NCI-H510A (cell line): ENCODE data around the gene INSL3.
"Not testable (repeated sequence)": the region's sequence is repeated elsewhere in the genome, so short reads cannot be mapped to it uniquely, and the experiment has no call there.

Experiments
- DNase-seq: peaks from one replicate; lab custom pipeline; 2025; lab: John Stamatoyannopoulos, UW

INSL3 gene

DNA sequence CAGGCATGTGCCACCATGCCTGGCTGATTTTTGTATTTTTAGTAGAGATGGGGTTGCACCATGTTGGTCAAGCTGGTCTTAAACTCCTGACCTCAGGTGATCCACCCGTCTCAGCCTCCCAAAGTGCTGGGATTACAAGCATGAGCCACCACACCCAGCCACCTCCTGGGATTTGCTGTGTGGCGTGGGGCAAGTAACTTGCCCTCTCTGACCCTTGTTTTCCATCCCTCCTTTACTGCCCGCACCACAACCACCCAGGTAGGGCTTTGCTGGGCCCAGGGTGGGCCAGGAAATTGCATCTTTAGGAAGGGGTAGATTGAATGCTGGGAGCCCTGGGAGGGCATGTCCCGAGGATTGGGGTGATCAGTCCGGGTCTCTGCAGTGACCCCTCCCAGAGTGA lies 37.6 kb downstream of the INSL3 start:
- not testable (repeated sequence) for DNase-seq

DNA sequence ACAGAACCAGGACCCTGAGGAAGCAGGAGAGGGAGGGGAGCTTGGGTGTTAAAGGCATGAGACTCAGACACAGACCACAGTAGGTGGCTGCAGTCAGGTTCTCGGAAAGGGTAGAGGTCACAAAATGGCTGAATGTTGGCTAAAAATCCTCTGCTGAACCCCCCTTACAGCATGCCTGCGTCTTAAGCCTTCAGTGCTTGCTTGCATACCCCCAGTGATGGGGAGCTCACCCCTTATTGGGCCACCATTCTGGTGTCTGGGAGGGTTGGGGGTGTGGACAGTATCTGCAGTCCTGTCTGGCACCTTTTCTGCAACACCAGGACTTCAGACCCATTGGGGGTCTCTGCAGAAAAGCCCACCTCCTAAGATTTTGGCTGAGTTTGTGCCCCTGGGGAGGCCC lies 40.5 kb downstream of the INSL3 start:
- no peak for DNase-seq

DNA sequence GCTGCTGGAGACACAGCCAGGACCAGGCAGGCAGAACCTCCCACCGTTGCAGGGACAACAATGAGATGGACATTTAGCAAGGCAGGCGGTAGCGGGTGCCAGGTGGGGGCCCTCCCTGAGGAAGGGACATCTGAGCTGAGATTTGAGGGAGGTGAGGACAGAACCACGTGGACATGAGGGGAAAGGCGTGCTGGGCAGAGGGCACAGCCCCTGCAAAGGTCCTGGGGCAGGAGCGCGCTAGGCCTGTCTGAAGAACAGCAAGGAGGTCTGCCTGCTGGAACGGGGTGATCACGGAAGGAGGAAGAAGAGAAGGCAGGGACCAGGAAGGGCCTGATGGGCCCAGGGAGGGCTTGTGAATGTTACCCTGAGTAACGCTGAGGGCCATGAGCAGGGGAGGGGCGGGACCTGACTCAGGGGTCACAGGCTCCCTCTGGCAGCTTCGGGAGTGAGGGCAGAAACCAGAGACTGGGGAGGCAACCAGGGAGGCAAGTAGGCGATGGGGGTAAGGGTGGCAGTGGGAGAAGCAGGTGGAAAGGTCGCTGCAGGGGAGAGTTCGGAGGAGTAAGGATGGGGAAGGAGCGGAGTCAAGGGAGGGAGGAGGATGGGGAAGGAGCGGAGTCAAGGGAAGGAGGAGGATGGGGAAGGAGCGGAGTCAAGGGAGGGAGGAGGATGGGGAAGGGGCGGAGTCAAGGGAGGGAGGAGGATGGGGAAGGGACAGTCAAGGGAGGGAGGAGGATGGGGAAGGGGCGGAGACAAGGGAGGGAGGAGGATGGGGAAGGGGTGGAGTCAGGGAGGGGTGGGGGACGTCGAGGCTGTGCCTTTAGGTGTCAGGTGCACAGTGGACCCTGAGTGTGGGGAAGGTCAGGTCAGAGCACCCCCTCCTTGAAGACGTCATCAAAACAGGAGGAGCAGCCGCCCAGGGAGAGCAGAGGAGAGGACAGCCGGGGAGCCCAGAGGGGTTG lies 42.1 kb downstream of the INSL3 start:
- DNase-seq, result no peak

- no peak for DNase-seq
These were observed 42.9 kb downstream of the INSL3 start for GRCh38 chr19:17778251-17778967.

DNA sequence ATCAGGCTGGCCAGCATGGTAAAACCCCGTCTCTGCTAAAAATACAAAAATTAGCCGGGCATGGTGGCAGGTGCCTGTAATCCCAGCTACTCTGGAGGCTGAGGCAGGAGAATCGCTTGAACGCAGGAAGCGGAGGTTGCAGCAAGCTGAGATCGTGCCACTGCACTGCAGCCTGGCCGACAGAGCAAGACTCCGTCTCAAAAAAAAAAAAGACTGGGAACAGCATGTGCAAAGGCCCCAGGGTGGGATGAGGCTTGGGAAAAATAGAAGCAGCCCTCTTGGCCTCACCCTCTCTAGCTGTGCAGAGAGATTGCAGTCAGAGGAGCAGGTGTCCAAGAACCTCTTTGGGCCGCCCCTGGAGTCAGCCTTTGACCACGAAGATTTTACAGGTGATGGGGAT lies 43.5 kb downstream of the INSL3 start:
- DNase-seq, result not testable (repeated sequence)

- no peak for DNase-seq
These were observed 45.1 kb downstream of the INSL3 start for GRCh38 chr19:17775991-17776803.

GRCh38 chr19:17775245-17775927 lies 45.9 kb downstream of the INSL3 start:
- DNase-seq, result no peak

DNA sequence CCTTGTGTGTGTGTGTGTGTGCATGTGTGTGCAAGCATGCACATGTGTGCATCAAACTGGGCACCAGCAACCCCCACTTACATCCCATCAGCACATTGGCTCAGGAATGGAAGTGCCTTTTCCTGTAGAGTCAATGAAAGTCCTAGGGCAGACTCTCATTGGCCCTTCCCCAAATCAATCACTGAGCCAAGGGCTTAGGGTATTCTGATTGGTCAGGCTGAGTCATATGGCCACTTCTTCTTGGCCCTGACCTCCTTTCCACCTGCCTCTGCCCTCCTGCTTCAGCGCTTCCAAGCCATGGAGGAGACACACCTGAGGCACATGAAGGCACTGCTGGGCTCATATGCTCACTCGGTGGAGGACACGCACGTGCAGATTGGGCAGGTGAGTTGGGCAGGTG lies 49.1 kb downstream of the INSL3 start:
- no peak for DNase-seq

DNA sequence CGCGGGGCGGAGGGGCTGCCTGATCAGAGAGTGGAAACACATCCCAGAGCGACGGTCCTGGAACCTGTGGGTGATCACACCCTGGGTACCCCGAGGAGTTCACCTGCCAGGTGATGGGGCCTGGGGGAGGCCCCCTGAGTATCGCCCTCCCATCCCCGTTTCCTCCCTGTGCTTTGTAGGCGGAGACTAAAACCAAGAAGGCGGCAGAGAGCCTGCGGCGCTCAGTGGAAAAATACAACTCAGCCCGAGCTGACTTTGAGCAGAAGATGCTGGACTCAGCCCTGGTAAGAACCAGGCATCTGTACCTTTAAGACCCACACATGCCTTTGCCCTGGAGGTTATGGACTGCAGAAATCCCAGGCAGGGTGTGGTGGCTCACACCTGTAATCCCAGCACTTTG lies 50.7 kb downstream of the INSL3 start:
- no peak for DNase-seq

DNA sequence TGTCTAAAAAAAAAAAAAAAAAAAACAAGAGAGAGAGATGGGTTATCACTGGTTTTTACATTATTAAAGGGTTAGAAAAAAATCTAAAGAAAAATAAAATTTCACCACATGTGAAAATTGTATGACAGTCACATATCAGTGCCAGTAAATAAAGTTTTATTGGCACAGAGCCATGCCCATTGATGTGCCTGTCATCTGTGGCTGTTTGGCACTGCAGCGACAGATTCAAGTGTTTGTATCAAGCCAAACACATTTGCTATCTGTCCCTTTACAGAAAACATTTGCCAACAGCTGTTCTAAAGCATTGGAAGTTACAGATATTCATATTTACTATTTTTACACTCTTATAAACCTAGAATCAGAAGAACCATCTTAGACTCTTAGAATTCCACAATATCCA lies 53.8 kb downstream of the INSL3 start:
- no peak for DNase-seq

- DNase-seq, result peak; percentile 55
These were observed 54.7 kb downstream of the INSL3 start for GRCh38 chr19:17766543-17767131.
